Right atrium auricular region (tissue), 2 donors: ENCODE data around the gene JAK3. TPM values are rescaled to one million over a fixed set of nuclear protein-coding genes. Genes with fewer than 3 reads are reported as not detected.

Experiments
- DNase-seq: peaks from one replicate; pipeline ENCODE4 v3.0.0-alpha.2; 2019; ENCODE audit warnings: low spot score
- H3K27ac ChIP-seq, 2 donors: fragments of 200-600 bp; sonication (generic); 1 replicate in 1 of 2; 2 replicates in 1 of 2; pipeline ENCODE4 v1.5.1; 2016 to 2019
- H3K27me3 ChIP-seq, 2 donors: fragments of 200-600 bp; sonication (generic); one replicate each; pipeline versions ENCODE4 v1.5.1 to v1.6.0; 2017 to 2019
- H3K36me3 ChIP-seq: fragments of 200-600 bp; sonication (generic); one replicate; pipeline ENCODE4 v1.5.1; 2016
- H3K4me1 ChIP-seq, 2 donors: fragments of 200-600 bp; sonication (generic); one replicate each; pipeline versions ENCODE4 v1.5.1 to v1.6.0; 2017 to 2019
- H3K4me3 ChIP-seq, 2 donors: fragments of 200-600 bp; sonication (generic); 1 replicate in 1 of 2; 2 replicates in 1 of 2; pipeline ENCODE4 v1.5.1; 2017 to 2019; ENCODE audit warnings: mild to moderate bottlenecking in 1 of 2, moderate library complexity in 1 of 2
- H3K9me3 ChIP-seq, 2 donors: fragments of 200-600 bp; sonication (generic); one replicate each; pipeline ENCODE4 v1.5.1; 2019
- CTCF ChIP-seq, 2 donors: fragments of 200-600 bp; sonication (generic); IDR thresholded peaks; one replicate each; pipeline ENCODE4 v1.5.1; 2019; ENCODE audit warnings: antibody characterized with exemption in 2 of 2
- total RNA-seq, 2 donors: library from RNA; depleted of rRNA; stranded (reverse); fragments of >200 nt; gene quantifications; one replicate each; pipeline ENCODE4 v1.1.0, GENCODE V29; 2016

The JAK3 gene
- total RNA-seq, 2 donors from 2014 or later, result 0.93 to 4.0 TPM

GRCh38 chr19:17797424-17798201 lies 50.2 kb downstream of the JAK3 start:
- no peaks in the 10 kb centered on the region for H3K36me3 ChIP-seq
- H3K27me3 ChIP-seq, result peaks cover 8 to 15% of the 10 kb centered on the region in 2 donors
- no peak for DNase-seq

GRCh38 chr19:17796838-17797423 lies 50.9 kb downstream of the JAK3 start:
- H3K4me3 ChIP-seq, result no peak overlapping the region
- no peaks in the 10 kb centered on the region for H3K9me3 ChIP-seq
- DNase-seq, result no peak
- H3K27ac ChIP-seq, result no peak overlapping the region
- H3K36me3 ChIP-seq, result no peaks in the 10 kb centered on the region
- peaks cover 0 to 8% of the 10 kb centered on the region in 2 donors for H3K4me1 ChIP-seq
- H3K27me3 ChIP-seq, result peaks cover 8 to 15% of the 10 kb centered on the region in 2 donors
- no peak for TF ChIP-seq CTCF (IDR thresholded peaks at IDR 0.05)

More at GRCh38 chr19:17797424-17798201, 50.2 kb downstream of the JAK3 start:
- Histone ChIP-seq H3K27ac (no peak overlapping the region), H3K4me1 (peaks cover 0 to 8% of the 10 kb centered on the region in 2 donors), H3K9me3 (no peaks in the 10 kb centered on the region), H3K4me3 (no peak overlapping the region)
- no peak for TF ChIP-seq CTCF (IDR thresholded peaks at IDR 0.05)

GRCh38 chr19:17796013-17796837 lies 51.6 kb downstream of the JAK3 start:
- DNase-seq, result no peak
- Histone ChIP-seq H3K9me3 (no peaks in the 10 kb centered on the region), H3K36me3 (no peaks in the 10 kb centered on the region), H3K4me1 (peaks cover 0 to 8% of the 10 kb centered on the region in 2 donors), H3K4me3 (no peak overlapping the region), H3K27me3 (peaks cover 8 to 15% of the 10 kb centered on the region in 2 donors), H3K27ac (no peak overlapping the region)
- TF ChIP-seq CTCF (IDR thresholded peaks at IDR 0.05), result no peak

GRCh38 chr19:17795495-17795856 lies 52.3 kb downstream of the JAK3 start:
- Histone ChIP-seq H3K4me1 (peaks cover 0 to 8% of the 10 kb centered on the region in 2 donors), H3K27ac (no peak overlapping the region), H3K36me3 (no peaks in the 10 kb centered on the region), H3K9me3 (no peaks in the 10 kb centered on the region), H3K4me3 (no peak overlapping the region), H3K27me3 (peaks cover 8 to 15% of the 10 kb centered on the region in 2 donors)
- no peak for DNase-seq
- no peak for TF ChIP-seq CTCF (IDR thresholded peaks at IDR 0.05)

- no peak for DNase-seq
- H3K4me3 ChIP-seq, result no peak within 1 kb of the TSS
- H3K36me3 ChIP-seq, result no peaks in the 10 kb centered on the region
- TF ChIP-seq CTCF (IDR thresholded peaks at IDR 0.05), result no peak
- peaks cover 8 to 15% of the 10 kb centered on the region in 2 donors for H3K27me3 ChIP-seq
- no peaks in the 10 kb centered on the region for H3K9me3 ChIP-seq
- H3K27ac ChIP-seq, result no peak within 1 kb of the TSS
- H3K4me1 ChIP-seq, result peaks cover 0 to 8% of the 10 kb centered on the region in 2 donors
Measured at GRCh38 chr19:17794731-17795494, 52.9 kb downstream of the JAK3 start, which contains the start of gene B3GNT3. TSS of gene B3GNT3 (plus strand) at chr19:17795138. CDS start at chr19:17807808, 12,670 bp downstream.
